Vagina (tissue), 2 donors: ENCODE measurements around the gene PALLD. TPM values are rescaled to one million over a fixed set of nuclear protein-coding genes. Genes with fewer than 3 reads are reported as not detected.
A peak's percentile ranks its signal among the peaks of the same experiment; 100 is the strongest.

Source experiments
- DNase-seq, 2 donors: peaks; one replicate each; pipeline ENCODE4 v3.0.0-alpha.2; 2017; ENCODE audit errors: extremely low spot score in 2 of 2
- H3K27ac ChIP-seq: fragments of 200-600 bp; sonication (generic); one replicate; pipeline ENCODE4 v1.5.1; 2019
- H3K27me3 ChIP-seq: fragments of 200-600 bp; sonication (generic); one replicate; pipeline ENCODE4 v1.5.1; 2019
- H3K36me3 ChIP-seq, 2 donors: fragments of 200-600 bp; sonication (generic); one replicate each; pipeline ENCODE4 v1.5.1; 2017 to 2019
- H3K4me1 ChIP-seq: fragments of 200-600 bp; sonication (generic); one replicate; pipeline ENCODE4 v1.5.1; 2019
- H3K4me3 ChIP-seq, 2 donors: fragments of 200-600 bp; sonication (generic); 1 replicate in 1 of 2; 2 replicates in 1 of 2; pipeline ENCODE4 v1.5.1; 2016 to 2019
- H3K9me3 ChIP-seq: fragments of 200-600 bp; sonication (generic); one replicate; pipeline ENCODE4 v1.5.1; 2019
- CTCF ChIP-seq, 3 experiments: fragments of 450-650 bp in 2 of 3; fragments of 200-600 bp in 1 of 3; sonication (generic) in 1 of 3; IDR thresholded peaks; one replicate each; pipeline ENCODE4 v1.5.1; 2017 to 2019; ENCODE audit warnings: antibody characterized with exemption in 3 of 3, mild to moderate bottlenecking in 2 of 3, moderate library complexity in 2 of 3
- POLR2A ChIP-seq, 2 donors: fragments of 450-650 bp; IDR thresholded peaks; one replicate each; pipeline ENCODE4 v1.6.1; 2017; ENCODE audit warnings: antibody characterized with exemption in 2 of 2, mild to moderate bottlenecking in 2 of 2, moderate library complexity in 2 of 2
- POLR2AphosphoS5 ChIP-seq, 2 donors: sonication (generic); formaldehyde crosslinking; IDR thresholded peaks; one replicate each; pipeline ENCODE4 v1.9.0; 2017; ENCODE audit warnings: antibody characterized with exemption in 2 of 2, mild to moderate bottlenecking in 2 of 2, low read depth in 1 of 2; ENCODE audit not compliant: insufficient read depth in 1 of 2
- intact Hi-C: fragments of 100-400 bp; cut with DNase I; formaldehyde crosslinking; loops from one replicate; pipeline ENCODE4 v1.15.1; 2023
- total RNA-seq: library from RNA; depleted of rRNA; stranded (reverse); fragments of >200 nt; gene quantifications from one replicate; pipeline ENCODE4 v1.2.3, GENCODE V29; 2016

PALLD gene
- total RNA-seq, 1 donor from 2014 or later, result 229 TPM

GRCh38 chr4:168673476-168673875 lies 176.6 kb downstream of the PALLD start:
- peak overlapping the region; percentile 63 for H3K27ac ChIP-seq
- TF ChIP-seq POLR2AphosphoS5 (IDR thresholded peaks at IDR 0.05; ENCODE audit: insufficient read depth in 1 of 2, low read depth in 1 of 2), result no peak
- TF ChIP-seq CTCF (IDR thresholded peaks at IDR 0.05), result no peak
- TF ChIP-seq POLR2A (IDR thresholded peaks at IDR 0.05), result no peak

GRCh38 chr4:168674077-168674747 lies 177.4 kb downstream of the PALLD start:
- Histone ChIP-seq H3K36me3 (no peaks in the 10 kb centered on the region), H3K4me1 (peaks cover 14% of the 10 kb centered on the region), H3K9me3 (no peaks in the 10 kb centered on the region), H3K27me3 (no peaks in the 10 kb centered on the region), H3K4me3 (no peak overlapping the region), H3K27ac (peak overlapping the region; percentile 63)
- no peak for DNase-seq
- intact Hi-C loops, result no loop called here
- TF ChIP-seq POLR2AphosphoS5 (IDR thresholded peaks at IDR 0.05; ENCODE audit: insufficient read depth in 1 of 2, low read depth in 1 of 2), result no peak
- TF ChIP-seq POLR2A (IDR thresholded peaks at IDR 0.05), result no peak
- TF ChIP-seq CTCF (IDR thresholded peaks at IDR 0.05), result no peak

More at GRCh38 chr4:168673476-168673875, 176.6 kb downstream of the PALLD start:
- no peak for DNase-seq
- H3K36me3 ChIP-seq, result no peaks in the 10 kb centered on the region
- H3K4me1 ChIP-seq, result peaks cover 14% of the 10 kb centered on the region
- H3K27me3 ChIP-seq, result no peaks in the 10 kb centered on the region
- no peak overlapping the region for H3K4me3 ChIP-seq
- intact Hi-C loops, result no loop called here
- H3K9me3 ChIP-seq, result no peaks in the 10 kb centered on the region

GRCh38 chr4:168674866-168675265 lies 178.0 kb downstream of the PALLD start:
- no peak overlapping the region for H3K4me3 ChIP-seq
- TF ChIP-seq POLR2A (IDR thresholded peaks at IDR 0.05) (no peak), CTCF (IDR thresholded peaks at IDR 0.05) (no peak), POLR2AphosphoS5 (IDR thresholded peaks at IDR 0.05; ENCODE audit: insufficient read depth in 1 of 2, low read depth in 1 of 2) (no peak)
- no peak for DNase-seq
- H3K36me3 ChIP-seq, result no peaks in the 10 kb centered on the region
- H3K27me3 ChIP-seq, result no peaks in the 10 kb centered on the region
- intact Hi-C loops, result no loop called here
- H3K9me3 ChIP-seq, result no peaks in the 10 kb centered on the region
- peak overlapping the region; percentile 26 for H3K27ac ChIP-seq
- peaks cover 14% of the 10 kb centered on the region for H3K4me1 ChIP-seq

GRCh38 chr4:168677063-168677462 lies 180.2 kb downstream of the PALLD start:
- Histone ChIP-seq H3K9me3 (no peaks in the 10 kb centered on the region), H3K4me1 (peaks cover 14% of the 10 kb centered on the region), H3K36me3 (no peaks in the 10 kb centered on the region), H3K4me3 (no peak overlapping the region), H3K27ac (no peak overlapping the region), H3K27me3 (no peaks in the 10 kb centered on the region)
- TF ChIP-seq POLR2A (IDR thresholded peaks at IDR 0.05), result no peak
- no peak for TF ChIP-seq POLR2AphosphoS5 (IDR thresholded peaks at IDR 0.05; ENCODE audit: insufficient read depth in 1 of 2, low read depth in 1 of 2)
- TF ChIP-seq CTCF (IDR thresholded peaks at IDR 0.05), result no peak
- intact Hi-C loops, result no loop called here
- no peak for DNase-seq

- Histone ChIP-seq H3K27me3 (no peaks in the 10 kb centered on the region), H3K36me3 (no peaks in the 10 kb centered on the region), H3K4me3 (no peak overlapping the region), H3K9me3 (no peaks in the 10 kb centered on the region), H3K4me1 (peaks cover 14% of the 10 kb centered on the region), H3K27ac (no peak overlapping the region)
- intact Hi-C loops, result no loop called here
- no peak for DNase-seq
- no peak for TF ChIP-seq POLR2A (IDR thresholded peaks at IDR 0.05)
- TF ChIP-seq POLR2AphosphoS5 (IDR thresholded peaks at IDR 0.05; ENCODE audit: insufficient read depth in 1 of 2, low read depth in 1 of 2), result no peak
- TF ChIP-seq CTCF (IDR thresholded peaks at IDR 0.05), result no peak
Observed at GRCh38 chr4:168677879-168678278, 181.0 kb downstream of the PALLD start.
